LNCAP (cell line): ENCODE measurements around the gene HAUS3.

Experiments used
- TF ChIP-seq, protein P1 (sequence below): fragments of 450-650 bp; IDR thresholded peaks from 2 replicates; pipeline ENCODE4 v1.5.1; 2017; ENCODE audit warnings: mild to moderate bottlenecking

Gene HAUS3

GRCh38 chr4:2259541-2260343 lies 17.8 kb upstream of the HAUS3 start:
- TF ChIP-seq, protein P1, sequence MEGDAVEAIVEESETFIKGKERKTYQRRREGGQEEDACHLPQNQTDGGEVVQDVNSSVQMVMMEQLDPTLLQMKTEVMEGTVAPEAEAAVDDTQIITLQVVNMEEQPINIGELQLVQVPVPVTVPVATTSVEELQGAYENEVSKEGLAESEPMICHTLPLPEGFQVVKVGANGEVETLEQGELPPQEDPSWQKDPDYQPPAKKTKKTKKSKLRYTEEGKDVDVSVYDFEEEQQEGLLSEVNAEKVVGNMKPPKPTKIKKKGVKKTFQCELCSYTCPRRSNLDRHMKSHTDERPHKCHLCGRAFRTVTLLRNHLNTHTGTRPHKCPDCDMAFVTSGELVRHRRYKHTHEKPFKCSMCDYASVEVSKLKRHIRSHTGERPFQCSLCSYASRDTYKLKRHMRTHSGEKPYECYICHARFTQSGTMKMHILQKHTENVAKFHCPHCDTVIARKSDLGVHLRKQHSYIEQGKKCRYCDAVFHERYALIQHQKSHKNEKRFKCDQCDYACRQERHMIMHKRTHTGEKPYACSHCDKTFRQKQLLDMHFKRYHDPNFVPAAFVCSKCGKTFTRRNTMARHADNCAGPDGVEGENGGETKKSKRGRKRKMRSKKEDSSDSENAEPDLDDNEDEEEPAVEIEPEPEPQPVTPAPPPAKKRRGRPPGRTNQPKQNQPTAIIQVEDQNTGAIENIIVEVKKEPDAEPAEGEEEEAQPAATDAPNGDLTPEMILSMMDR, result no peak

DNA sequence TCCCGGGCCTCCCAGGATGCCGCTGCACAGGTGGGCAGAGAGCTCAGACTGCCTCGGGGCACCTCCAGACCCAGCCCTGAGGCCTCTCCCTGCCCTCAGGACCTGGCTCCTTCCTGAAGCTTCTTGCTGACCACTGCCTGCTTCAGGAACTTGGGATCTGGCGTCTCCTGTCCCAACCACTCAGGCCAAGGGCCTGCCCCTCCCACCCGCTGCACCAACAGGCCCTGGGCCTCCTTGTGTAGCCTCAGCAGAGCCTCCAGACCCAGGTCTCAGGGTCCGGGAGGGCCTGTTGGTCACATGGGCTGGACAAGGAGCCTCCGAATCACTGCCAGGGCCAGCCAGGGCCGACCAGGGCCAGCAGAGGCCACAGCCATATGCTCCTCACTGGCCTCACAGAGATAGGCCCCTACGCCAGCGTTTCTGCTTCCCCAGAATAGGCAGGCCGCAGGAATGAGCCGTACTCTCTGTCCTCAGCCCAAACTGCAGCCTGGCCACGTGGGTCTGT lies 17.2 kb upstream of the HAUS3 start:
- TF ChIP-seq, protein P1, result no peak

DNA sequence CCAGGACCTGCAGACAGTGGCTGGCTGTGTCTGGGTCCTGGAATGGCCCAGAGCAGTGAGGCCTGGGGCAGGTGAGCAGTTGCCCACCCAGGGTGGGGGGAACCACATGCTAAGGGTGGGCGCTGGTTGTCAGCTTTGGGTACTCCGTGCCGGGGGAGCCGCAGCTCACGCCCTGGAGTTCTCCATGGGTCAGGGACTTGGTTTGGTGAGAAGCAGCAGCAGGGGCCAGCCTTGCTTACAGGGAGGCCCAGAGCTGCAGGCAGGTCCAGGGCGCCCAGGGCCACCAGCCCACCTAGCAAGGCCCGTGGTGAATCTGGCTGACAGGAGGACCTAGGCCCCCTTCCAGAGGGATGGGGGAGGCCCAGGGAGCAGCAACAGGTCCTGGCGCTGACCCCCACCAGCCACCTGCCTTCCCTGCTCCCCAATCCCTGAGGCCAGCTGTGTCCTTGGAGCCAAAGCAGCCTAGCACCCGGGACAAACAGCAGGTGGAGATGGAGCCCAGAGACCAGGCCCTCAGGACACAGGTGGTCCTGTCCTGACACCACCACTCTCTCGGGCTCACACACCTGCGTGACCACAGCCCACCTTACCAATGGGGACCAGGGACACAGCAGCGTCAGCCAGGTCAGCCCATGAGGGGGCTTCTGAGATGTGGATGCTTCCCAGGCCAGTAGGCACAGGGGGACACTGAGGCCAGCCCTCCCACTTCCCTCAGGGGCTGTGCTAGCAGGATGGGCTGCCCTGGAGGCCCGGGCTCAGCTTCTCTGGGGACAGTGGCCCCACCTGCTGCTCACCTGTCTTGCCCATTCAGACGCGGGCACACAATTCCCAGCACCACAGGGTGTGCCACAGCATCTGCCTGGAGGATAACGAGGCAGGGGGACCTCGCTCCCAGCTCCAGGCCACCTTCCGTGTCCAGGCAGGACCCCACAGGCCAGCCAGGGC lies 16.4 kb upstream of the HAUS3 start:
- TF ChIP-seq, protein P1, result no peak

DNA sequence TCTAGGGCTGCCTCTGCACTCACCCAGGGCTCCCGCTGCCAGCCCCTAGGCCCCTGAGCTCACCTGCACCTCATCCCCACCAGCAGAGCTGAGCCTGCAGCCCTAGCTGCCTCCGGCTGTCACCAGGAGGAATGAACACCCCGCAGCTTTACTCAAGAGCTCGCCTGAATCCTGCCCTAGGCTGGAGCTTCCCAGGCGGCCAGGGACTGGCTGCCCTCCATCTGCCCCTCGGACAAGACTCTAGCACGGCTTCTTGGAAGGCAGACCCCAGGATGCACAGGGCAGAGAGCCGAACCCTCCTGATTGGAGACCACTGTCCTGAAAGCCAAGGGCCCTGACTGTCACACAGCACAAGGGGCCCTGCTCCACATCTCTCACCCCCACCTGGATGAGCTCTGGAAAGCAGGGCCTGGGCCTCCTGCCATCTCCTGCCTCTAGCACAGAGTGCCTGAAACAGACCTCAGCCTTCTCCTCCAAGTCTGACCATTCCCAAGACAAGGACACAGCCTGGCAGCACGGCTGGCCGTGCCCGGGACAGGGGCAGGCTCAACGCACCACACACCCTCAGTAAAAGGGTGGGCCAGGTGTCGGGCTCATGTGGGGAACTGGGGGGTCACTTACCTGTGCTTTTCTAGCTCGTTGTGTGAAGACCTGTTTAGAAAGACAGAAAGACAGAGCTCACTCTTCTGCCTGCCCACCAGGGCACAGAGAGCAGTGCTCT lies 15.6 kb upstream of the HAUS3 start:
- TF ChIP-seq, protein P1, result no peak

DNA sequence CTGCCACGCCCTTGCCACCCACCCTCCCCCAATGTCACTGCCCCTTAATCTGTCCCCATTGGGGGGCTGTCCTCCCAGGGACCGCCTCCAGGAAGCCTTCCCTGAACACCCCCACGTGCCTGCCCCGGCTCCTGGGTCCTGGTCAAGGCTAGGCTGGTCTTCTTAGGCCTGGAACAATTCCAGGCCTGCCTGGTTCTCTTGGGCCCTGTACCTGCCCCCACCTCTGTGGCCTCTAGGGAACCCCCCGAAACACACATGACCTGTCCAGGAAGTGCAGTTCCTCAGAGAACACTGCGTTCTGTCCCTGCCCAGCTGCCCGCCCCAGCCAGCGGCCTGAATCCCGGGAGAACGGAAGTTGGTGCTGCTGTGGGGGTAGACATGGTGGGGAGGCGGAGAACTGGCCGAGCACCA lies 14.9 kb upstream of the HAUS3 start:
- TF ChIP-seq, protein P1, result no peak

- TF ChIP-seq, protein P1, result no peak
Observed at GRCh38 chr4:2256156-2256731, 14.3 kb upstream of the HAUS3 start.
